H1 (cell line): ENCODE measurements around the gene STAU1.

Source experiments
- ASH2L ChIP-seq: fragments of 200-600, 300-600 bp; sonication (generic); IDR thresholded peaks from one replicate; pipeline ENCODE4 v1.7.1; 2017; ENCODE audit warnings: low read length
- CBX8 ChIP-seq: fragments of 300-800, 300-1000 bp; sonication (generic); IDR thresholded peaks from 2 replicates; pipeline ENCODE4 v1.7.1; 2016; ENCODE audit warnings: low read depth, low read length, borderline replicate concordance
- CREB1 ChIP-seq: IDR thresholded peaks from 2 replicates; pipeline ENCODE4 v1.6.1; 2012; ENCODE audit warnings: inconsistent platforms
- POLR2AphosphoS5 ChIP-seq: IDR thresholded peaks from 2 replicates; pipeline ENCODE4 v1.6.1; 2011; ENCODE audit warnings: low read depth, low read length
- TAF1 ChIP-seq: IDR thresholded peaks from 2 replicates; pipeline ENCODE4 v1.6.1; 2011; ENCODE audit warnings: mild to moderate bottlenecking, low read depth, low read length
- TF ChIP-seq, protein P1 (sequence below), 3 experiments: IDR thresholded peaks; 1 replicate in 2 of 3; 2 replicates in 1 of 3; pipeline versions ENCODE4 v1.5.1 to v1.6.1; 2011; ENCODE audit warnings: low read length in 3 of 3, mild to moderate bottlenecking in 3 of 3, inconsistent platforms in 2 of 3, low read depth in 1 of 3, moderate library complexity in 1 of 3; ENCODE audit not compliant: insufficient read depth in 1 of 3; ENCODE audit errors: control extremely low read depth in 1 of 3

- TF ChIP-seq, protein P1, sequence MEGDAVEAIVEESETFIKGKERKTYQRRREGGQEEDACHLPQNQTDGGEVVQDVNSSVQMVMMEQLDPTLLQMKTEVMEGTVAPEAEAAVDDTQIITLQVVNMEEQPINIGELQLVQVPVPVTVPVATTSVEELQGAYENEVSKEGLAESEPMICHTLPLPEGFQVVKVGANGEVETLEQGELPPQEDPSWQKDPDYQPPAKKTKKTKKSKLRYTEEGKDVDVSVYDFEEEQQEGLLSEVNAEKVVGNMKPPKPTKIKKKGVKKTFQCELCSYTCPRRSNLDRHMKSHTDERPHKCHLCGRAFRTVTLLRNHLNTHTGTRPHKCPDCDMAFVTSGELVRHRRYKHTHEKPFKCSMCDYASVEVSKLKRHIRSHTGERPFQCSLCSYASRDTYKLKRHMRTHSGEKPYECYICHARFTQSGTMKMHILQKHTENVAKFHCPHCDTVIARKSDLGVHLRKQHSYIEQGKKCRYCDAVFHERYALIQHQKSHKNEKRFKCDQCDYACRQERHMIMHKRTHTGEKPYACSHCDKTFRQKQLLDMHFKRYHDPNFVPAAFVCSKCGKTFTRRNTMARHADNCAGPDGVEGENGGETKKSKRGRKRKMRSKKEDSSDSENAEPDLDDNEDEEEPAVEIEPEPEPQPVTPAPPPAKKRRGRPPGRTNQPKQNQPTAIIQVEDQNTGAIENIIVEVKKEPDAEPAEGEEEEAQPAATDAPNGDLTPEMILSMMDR (IDR thresholded peaks at IDR 0.05; ENCODE audit: control extremely low read depth in 1 of 3, insufficient read depth in 1 of 3, low read depth in 1 of 3, low read length in 3 of 3), result no peak
- TF ChIP-seq CBX8 (no peak), CREB1 (no peak), ASH2L (no peak), TAF1 (no peak), POLR2AphosphoS5 (no peak)
These were observed 65.2 kb downstream of the STAU1 start for GRCh38 chr20:49122920-49123319.
